ENCODE measurements around the gene MTERF2.
"Not testable (repeated sequence)": the region's sequence is repeated elsewhere in the genome, so short reads cannot be mapped to it uniquely, and the experiment has no call there.

The MTERF2 gene

GRCh38 chr12:107012736-107013425 is 25.9 kb upstream of the MTERF2 start:
- Histone ChIP-seq H3F3A (ENCODE audit: insufficient read depth, low read length) (no peaks in the 10 kb centered on the region), H3K27me3 (ENCODE audit: insufficient read depth, low read length) (no peaks in the 10 kb centered on the region), H3K9me2 (ENCODE audit: low read depth, low read length) (no peaks in the 10 kb centered on the region), H3K9me3 (ENCODE audit: low read length) (no peaks in the 10 kb centered on the region), H3K27ac (ENCODE audit: low read depth, low read length, poor library complexity, severe bottlenecking) (no peak overlapping the region), H3K4me1 (ENCODE audit: insufficient read depth, low read length, severe bottlenecking) (no peaks in the 10 kb centered on the region), H2AFZ (ENCODE audit: low read length) (no peak overlapping the region), H3K4me2 (ENCODE audit: low read length) (no peak overlapping the region), H3K79me2 (ENCODE audit: insufficient read depth, low read length) (no peaks in the 10 kb centered on the region), H3K4me3 (ENCODE audit: low read depth, low read length, poor library complexity, severe bottlenecking) (no peak overlapping the region), H4K20me1 (ENCODE audit: insufficient read depth, low read length) (no peaks in the 10 kb centered on the region), H3K9ac (ENCODE audit: low read length) (no peak overlapping the region), H3K36me3 (ENCODE audit: insufficient read depth, low read length) (no peaks in the 10 kb centered on the region)
- TF ChIP-seq EZH2 (IDR thresholded peaks at IDR 0.05; ENCODE audit: borderline replicate concordance, low read length) = no peak
- no peak for TF ChIP-seq CTCF (IDR thresholded peaks at IDR 0.05; ENCODE audit: low read length)

GRCh38 chr12:107011519-107011918 is 24.6 kb upstream of the MTERF2 start:
- Histone ChIP-seq H4K20me1 (ENCODE audit: insufficient read depth, low read length) (no peaks in the 10 kb centered on the region), H2AFZ (ENCODE audit: low read length) (no peak overlapping the region), H3F3A (ENCODE audit: insufficient read depth, low read length) (no peaks in the 10 kb centered on the region), H3K4me3 (ENCODE audit: low read depth, low read length, poor library complexity, severe bottlenecking) (no peak overlapping the region), H3K9ac (ENCODE audit: low read length) (no peak overlapping the region), H3K79me2 (ENCODE audit: insufficient read depth, low read length) (no peaks in the 10 kb centered on the region), H3K9me2 (ENCODE audit: low read depth, low read length) (no peaks in the 10 kb centered on the region), H3K4me1 (ENCODE audit: insufficient read depth, low read length, severe bottlenecking) (no peaks in the 10 kb centered on the region), H3K4me2 (ENCODE audit: low read length) (no peak overlapping the region), H3K27me3 (ENCODE audit: insufficient read depth, low read length) (no peaks in the 10 kb centered on the region), H3K36me3 (ENCODE audit: insufficient read depth, low read length) (no peaks in the 10 kb centered on the region), H3K27ac (ENCODE audit: low read depth, low read length, poor library complexity, severe bottlenecking) (no peak overlapping the region), H3K9me3 (ENCODE audit: low read length) (no peaks in the 10 kb centered on the region)
- TF ChIP-seq EZH2 (IDR thresholded peaks at IDR 0.05; ENCODE audit: borderline replicate concordance, low read length) (no peak), CTCF (IDR thresholded peaks at IDR 0.05; ENCODE audit: low read length) (no peak)

- no peak overlapping the region for H3K27ac ChIP-seq (ENCODE audit: low read depth, low read length, poor library complexity, severe bottlenecking)
- H3K4me3 ChIP-seq (ENCODE audit: low read depth, low read length, poor library complexity, severe bottlenecking) = no peak overlapping the region
- H3K4me1 ChIP-seq (ENCODE audit: insufficient read depth, low read length, severe bottlenecking) = no peaks in the 10 kb centered on the region
- no peaks in the 10 kb centered on the region for H3F3A ChIP-seq (ENCODE audit: insufficient read depth, low read length)
- no peaks in the 10 kb centered on the region for H3K9me2 ChIP-seq (ENCODE audit: low read depth, low read length)
- H3K36me3 ChIP-seq (ENCODE audit: insufficient read depth, low read length) = no peaks in the 10 kb centered on the region
- H4K20me1 ChIP-seq (ENCODE audit: insufficient read depth, low read length) = no peaks in the 10 kb centered on the region
- no peak overlapping the region for H3K4me2 ChIP-seq (ENCODE audit: low read length)
- TF ChIP-seq EZH2 (IDR thresholded peaks at IDR 0.05; ENCODE audit: borderline replicate concordance, low read length) = no peak
- TF ChIP-seq CTCF (IDR thresholded peaks at IDR 0.05; ENCODE audit: low read length) = no peak
- H3K79me2 ChIP-seq (ENCODE audit: insufficient read depth, low read length) = no peaks in the 10 kb centered on the region
- H3K9ac ChIP-seq (ENCODE audit: low read length) = no peak overlapping the region
- H2AFZ ChIP-seq (ENCODE audit: low read length) = no peak overlapping the region
- H3K9me3 ChIP-seq (ENCODE audit: low read length) = no peaks in the 10 kb centered on the region
- H3K27me3 ChIP-seq (ENCODE audit: insufficient read depth, low read length) = no peaks in the 10 kb centered on the region
Measured at GRCh38 chr12:107007411-107007810, 20.5 kb upstream of the MTERF2 start.

DNA sequence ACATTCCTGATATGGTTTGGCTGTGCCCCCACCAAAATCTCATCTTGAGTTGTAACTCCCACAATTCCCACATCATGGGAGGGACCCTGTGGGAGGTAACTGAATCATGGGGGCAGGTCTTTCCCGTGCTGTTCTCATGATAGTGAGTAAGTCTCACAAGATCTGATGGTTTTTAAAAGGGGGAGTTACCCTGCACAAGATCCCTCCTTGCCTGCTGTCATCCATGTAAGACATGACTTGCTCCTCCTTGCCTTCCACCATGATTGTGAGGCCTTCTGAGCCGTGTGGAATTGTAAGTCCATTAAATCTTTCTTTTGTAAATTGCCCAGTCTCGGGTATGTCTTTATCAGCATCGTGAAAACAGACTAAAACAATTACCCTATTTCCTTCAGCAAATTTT is 15.7 kb upstream of the MTERF2 start:
- H3K36me3 ChIP-seq (ENCODE audit: insufficient read depth, low read length); H3K9me3 ChIP-seq (ENCODE audit: low read length); H3K4me3 ChIP-seq (ENCODE audit: low read depth, low read length, poor library complexity, severe bottlenecking); H3K79me2 ChIP-seq (ENCODE audit: insufficient read depth, low read length); H3K27me3 ChIP-seq (ENCODE audit: insufficient read depth, low read length); H3K4me2 ChIP-seq (ENCODE audit: low read length); H3F3A ChIP-seq (ENCODE audit: insufficient read depth, low read length); H3K27ac ChIP-seq (ENCODE audit: low read depth, low read length, poor library complexity, severe bottlenecking); H3K4me1 ChIP-seq (ENCODE audit: insufficient read depth, low read length, severe bottlenecking); H3K9ac ChIP-seq (ENCODE audit: low read length); H2AFZ ChIP-seq (ENCODE audit: low read length); H3K9me2 ChIP-seq (ENCODE audit: low read depth, low read length); H4K20me1 ChIP-seq (ENCODE audit: insufficient read depth, low read length): not testable (repeated sequence)
